HEK293 (cell line): ENCODE data around the gene ATP6V1F.

Experiments used
- CTCF ChIA-PET: fragments of 350-600 bp; formaldehyde crosslinking; extraction: SDS; loops from one replicate; lab custom pipeline; 2021; ENCODE audit warnings: antibody characterized with exemption; lab: Yijun Ruan, JAX
- POLR2A ChIA-PET: fragments of 300-600 bp; formaldehyde crosslinking; extraction: SDS; loops from one replicate; lab custom pipeline; 2020; ENCODE audit warnings: antibody characterized with exemption, inconsistent platforms; lab: Yijun Ruan, JAX
- H3K27ac ChIP-seq: fragments of 200-500 bp; sonication (Bioruptor generic); 2 replicates; pipeline ENCODE4 v1.5.1; 2014; ENCODE audit warnings: low read depth, low read length, control low read depth, inconsistent platforms; ENCODE audit errors: extremely low read depth
- H3K36me3 ChIP-seq, 2 experiments: fragments of 200-500 bp in 1 of 2; sonication (Bioruptor generic) in 1 of 2; 1 replicate in 1 of 2; 2 replicates in 1 of 2; pipeline ENCODE4 v1.5.1; 2014 to 2017; ENCODE audit warnings: inconsistent platforms in 2 of 2, low read length in 2 of 2; ENCODE audit not compliant: control insufficient read depth in 2 of 2, insufficient read depth in 1 of 2
- H3K4me1 ChIP-seq: fragments of 200-500 bp; sonication (Bioruptor generic); 2 replicates; pipeline ENCODE4 v1.5.1; 2014; ENCODE audit warnings: mild to moderate bottlenecking, low read length, inconsistent platforms; ENCODE audit not compliant: control insufficient read depth, insufficient read depth
- H3K4me3 ChIP-seq: 2 replicates; pipeline ENCODE4 v1.5.1; 2011; ENCODE audit warnings: low read depth, mild to moderate bottlenecking, control low read depth, low read length, moderate library complexity
- H3K9me3 ChIP-seq: fragments of 200-500 bp; sonication (Bioruptor generic); 2 replicates; pipeline ENCODE4 v1.5.1; 2014; ENCODE audit warnings: low read depth, low read length, inconsistent platforms; ENCODE audit not compliant: control insufficient read depth, insufficient read depth
- GLIS1 ChIP-seq: fragments of 450-650 bp; formaldehyde crosslinking; IDR thresholded peaks from 2 replicates; pipeline ENCODE4 v1.5.1; 2016; ENCODE audit warnings: missing biosample characterization, missing genetic modification characterization
- KLF7 ChIP-seq: fragments of 450-650 bp; formaldehyde crosslinking; IDR thresholded peaks from 2 replicates; pipeline ENCODE4 v1.5.1; 2016; ENCODE audit warnings: missing biosample characterization, missing genetic modification characterization, borderline replicate concordance
- SP3 ChIP-seq: fragments of 450-650 bp; formaldehyde crosslinking; IDR thresholded peaks from 2 replicates; pipeline ENCODE4 v1.5.1; 2016; ENCODE audit warnings: missing biosample characterization, missing genetic modification characterization
- ZBTB17 ChIP-seq: fragments of 450-650 bp; formaldehyde crosslinking; IDR thresholded peaks from 2 replicates; pipeline ENCODE4 v1.5.1; 2016; ENCODE audit warnings: missing biosample characterization, missing genetic modification characterization
- ZIC2 ChIP-seq: fragments of 450-650 bp; formaldehyde crosslinking; IDR thresholded peaks from 2 replicates; pipeline ENCODE4 v1.5.1; 2016; ENCODE audit warnings: missing biosample characterization, missing genetic modification characterization
- ZNF121 ChIP-seq: fragments of 450-650 bp; formaldehyde crosslinking; IDR thresholded peaks from 2 replicates; pipeline ENCODE4 v1.5.1; 2016; ENCODE audit warnings: missing biosample characterization, missing genetic modification characterization
- ZNF138 ChIP-seq: fragments of 450-650 bp; formaldehyde crosslinking; IDR thresholded peaks from 2 replicates; pipeline ENCODE4 v1.5.1; 2016; ENCODE audit warnings: missing biosample characterization, missing genetic modification characterization, borderline replicate concordance
- ZNF366 ChIP-seq: fragments of 450-650 bp; formaldehyde crosslinking; conservative IDR thresholded peaks from 2 replicates; pipeline ENCODE4 v1.5.1; 2016; ENCODE audit warnings: missing biosample characterization, missing genetic modification characterization
- ZNF394 ChIP-seq: fragments of 450-650 bp; formaldehyde crosslinking; IDR thresholded peaks from 2 replicates; pipeline ENCODE4 v1.5.1; 2016; ENCODE audit warnings: missing biosample characterization, missing genetic modification characterization, mild to moderate bottlenecking, moderate library complexity, borderline replicate concordance
- ZNF501 ChIP-seq: fragments of 450-650 bp; formaldehyde crosslinking; IDR thresholded peaks from 2 replicates; pipeline ENCODE4 v1.5.1; 2016; ENCODE audit warnings: missing biosample characterization, missing genetic modification characterization
- ZNF677 ChIP-seq: fragments of 450-650 bp; IDR thresholded peaks from 2 replicates; pipeline ENCODE4 v1.5.0; 2018; ENCODE audit warnings: missing biosample characterization, mild to moderate bottlenecking, missing genetic modification characterization, moderate library complexity
- ZNF76 ChIP-seq: fragments of 450-650 bp; formaldehyde crosslinking; IDR thresholded peaks from 2 replicates; pipeline ENCODE4; 2016; ENCODE audit warnings: low read depth, missing biosample characterization, missing genetic modification characterization, borderline replicate concordance
- ZNF768 ChIP-seq: fragments of 450-650 bp; formaldehyde crosslinking; IDR thresholded peaks from 2 replicates; pipeline ENCODE4 v1.5.1; 2018; ENCODE audit warnings: missing biosample characterization, mild to moderate bottlenecking, missing genetic modification characterization
- ZNF776 ChIP-seq: fragments of 450-650 bp; formaldehyde crosslinking; IDR thresholded peaks from 2 replicates; pipeline ENCODE4 v1.5.0; 2017; ENCODE audit warnings: missing biosample characterization, missing genetic modification characterization, borderline replicate concordance
- ZNF777 ChIP-seq: fragments of 450-650 bp; formaldehyde crosslinking; IDR thresholded peaks from 2 replicates; pipeline ENCODE4 v1.5.1; 2017; ENCODE audit warnings: missing biosample characterization, missing genetic modification characterization, borderline replicate concordance
- ZNF792 ChIP-seq: fragments of 450-650 bp; formaldehyde crosslinking; IDR thresholded peaks from 2 replicates; pipeline ENCODE4 v1.5.1; 2016; ENCODE audit warnings: missing biosample characterization, missing genetic modification characterization
- ZNF837 ChIP-seq: fragments of 450-650 bp; formaldehyde crosslinking; IDR thresholded peaks from 2 replicates; pipeline ENCODE4 v1.5.1; 2016; ENCODE audit warnings: missing biosample characterization, missing genetic modification characterization
- TF ChIP-seq, protein P1 (sequence below): fragments of 450-650 bp; formaldehyde crosslinking; IDR thresholded peaks from 2 replicates; pipeline ENCODE4 v1.5.1; 2016; ENCODE audit warnings: missing biosample characterization, missing genetic modification characterization
- TF ChIP-seq, protein P2 (sequence below): fragments of 450-650 bp; formaldehyde crosslinking; IDR thresholded peaks from 2 replicates; pipeline ENCODE4 v1.5.1; 2016; ENCODE audit warnings: missing biosample characterization, missing genetic modification characterization
- TF ChIP-seq, protein P3 (sequence below): fragments of 450-650 bp; formaldehyde crosslinking; IDR thresholded peaks from 2 replicates; pipeline ENCODE4 v1.5.1; 2016; ENCODE audit warnings: missing biosample characterization, missing genetic modification characterization
- TF ChIP-seq, protein P4 (sequence below): fragments of 450-650 bp; formaldehyde crosslinking; optimal IDR thresholded peaks from 2 replicates; pipeline ENCODE3; 2016; ENCODE audit warnings: missing biosample characterization, mild to moderate bottlenecking, missing genetic modification characterization

ATP6V1F gene

DNA sequence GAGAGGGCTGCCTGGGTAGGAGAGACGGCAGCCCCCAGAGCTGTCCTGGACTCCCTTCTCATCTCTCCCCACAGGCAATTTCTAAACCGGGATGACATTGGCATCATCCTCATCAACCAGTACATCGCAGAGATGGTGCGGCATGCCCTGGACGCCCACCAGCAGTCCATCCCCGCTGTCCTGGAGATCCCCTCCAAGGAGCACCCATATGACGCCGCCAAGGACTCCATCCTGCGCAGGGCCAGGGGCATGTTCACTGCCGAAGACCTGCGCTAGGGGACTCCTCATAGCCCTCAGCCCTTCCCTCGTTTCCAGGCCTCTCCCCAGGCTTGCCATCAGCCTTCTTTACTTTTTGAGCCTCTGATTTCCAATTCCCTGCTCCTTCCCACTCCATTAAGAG is 2.6 kb downstream of the ATP6V1F start (continued):
- TF ChIP-seq, protein P1, sequence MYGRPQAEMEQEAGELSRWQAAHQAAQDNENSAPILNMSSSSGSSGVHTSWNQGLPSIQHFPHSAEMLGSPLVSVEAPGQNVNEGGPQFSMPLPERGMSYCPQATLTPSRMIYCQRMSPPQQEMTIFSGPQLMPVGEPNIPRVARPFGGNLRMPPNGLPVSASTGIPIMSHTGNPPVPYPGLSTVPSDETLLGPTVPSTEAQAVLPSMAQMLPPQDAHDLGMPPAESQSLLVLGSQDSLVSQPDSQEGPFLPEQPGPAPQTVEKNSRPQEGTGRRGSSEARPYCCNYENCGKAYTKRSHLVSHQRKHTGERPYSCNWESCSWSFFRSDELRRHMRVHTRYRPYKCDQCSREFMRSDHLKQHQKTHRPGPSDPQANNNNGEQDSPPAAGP = no peak
- TF ChIP-seq, protein P2, sequence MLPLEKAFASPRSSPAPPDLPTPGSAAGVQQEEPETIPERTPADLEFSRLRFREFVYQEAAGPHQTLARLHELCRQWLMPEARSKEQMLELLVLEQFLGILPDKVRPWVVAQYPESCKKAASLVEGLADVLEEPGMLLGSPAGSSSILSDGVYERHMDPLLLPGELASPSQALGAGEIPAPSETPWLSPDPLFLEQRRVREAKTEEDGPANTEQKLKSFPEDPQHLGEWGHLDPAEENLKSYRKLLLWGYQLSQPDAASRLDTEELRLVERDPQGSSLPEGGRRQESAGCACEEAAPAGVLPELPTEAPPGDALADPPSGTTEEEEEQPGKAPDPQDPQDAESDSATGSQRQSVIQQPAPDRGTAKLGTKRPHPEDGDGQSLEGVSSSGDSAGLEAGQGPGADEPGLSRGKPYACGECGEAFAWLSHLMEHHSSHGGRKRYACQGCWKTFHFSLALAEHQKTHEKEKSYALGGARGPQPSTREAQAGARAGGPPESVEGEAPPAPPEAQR = no peak
- no peak for TF ChIP-seq ZNF76

DNA sequence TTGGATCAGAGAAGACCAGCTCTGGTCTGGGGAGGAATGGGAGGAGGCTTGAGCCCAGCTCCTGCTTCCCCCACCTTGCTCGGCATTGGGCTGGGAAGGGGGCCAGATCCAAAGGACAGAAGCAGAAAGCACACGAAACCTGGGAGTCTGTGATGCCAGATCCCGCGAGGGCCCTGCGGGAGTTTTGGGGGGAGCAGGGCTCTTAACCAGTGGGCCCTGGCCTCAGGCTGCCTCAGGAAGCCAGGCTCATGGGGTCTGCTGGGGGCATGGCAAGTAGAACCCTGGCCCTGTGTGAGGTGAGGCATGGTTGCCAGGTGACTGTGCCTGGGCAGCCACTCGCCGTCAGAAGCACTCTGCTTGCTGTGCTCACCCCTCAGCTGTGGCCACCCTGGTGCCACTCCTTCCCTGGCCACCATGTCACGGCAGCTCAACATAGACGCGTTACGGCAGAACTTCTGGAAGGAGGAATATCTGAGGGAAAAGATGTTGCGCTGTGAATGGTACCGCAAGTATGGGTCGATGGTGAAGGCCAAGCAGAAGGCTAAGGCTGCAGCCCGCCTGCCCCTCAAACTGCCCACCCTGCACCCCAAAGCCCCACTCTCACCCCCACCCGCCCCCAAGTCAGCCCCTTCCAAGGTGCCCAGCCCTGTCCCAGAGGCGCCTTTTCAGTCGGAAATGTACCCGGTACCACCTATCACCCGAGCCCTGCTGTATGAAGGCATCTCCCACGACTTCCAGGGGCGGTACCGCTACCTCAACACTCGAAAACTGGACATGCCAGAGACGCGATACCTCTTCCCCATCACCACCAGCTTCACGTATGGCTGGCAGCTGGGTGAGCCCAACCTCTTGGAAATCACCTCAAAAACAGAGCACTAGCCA is 3.6 kb downstream of the ATP6V1F start:
- POLR2A ChIA-PET = no interaction called here

DNA sequence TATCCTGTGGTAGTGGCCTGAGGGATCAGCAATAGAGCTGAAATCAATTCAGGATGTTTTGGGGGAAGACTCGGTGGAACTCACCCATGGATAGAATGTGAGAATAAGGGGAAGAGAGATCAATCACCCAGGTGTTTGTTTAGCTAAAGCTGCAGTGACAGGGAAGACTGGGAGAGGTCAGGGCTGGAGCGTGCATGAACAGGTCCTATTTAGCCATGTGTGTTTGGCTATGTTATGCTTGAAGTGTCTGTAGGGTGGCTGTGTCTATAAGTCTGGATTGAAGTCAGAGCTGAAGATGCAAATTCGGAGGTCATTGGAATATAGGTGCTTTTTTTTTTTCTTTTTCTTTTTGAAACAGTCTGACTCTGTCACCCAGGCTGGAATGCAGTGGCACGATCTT is 4.6 kb downstream of the ATP6V1F start:
- TF ChIP-seq ZNF138 (tag by site-specific recombination) (no peak), ZNF776 (tag by site-specific recombination) (no peak)
- no peaks in the 10 kb centered on the region for H3K9me3 ChIP-seq
- peaks cover 6 to 26% of the 10 kb centered on the region in 2 experiments; a peak in 2 of 3 replicates for H3K36me3 ChIP-seq
- ChIA-PET CTCF (interaction anchor here (0.6 to 1.8 kb wide), 7 partner anchors 12 to 392 kb away, joined by 3 to 5 read pairs (median 3); no protein-coding TSS in a partner anchor), POLR2A (interaction anchor here (0.8 to 1.1 kb wide), 2 partner anchors 16 to 390 kb away, joined by 3 read pairs; partner anchors contain the start of gene METTL2B)
- H3K27ac ChIP-seq = no peak overlapping the region
- H3K4me1 ChIP-seq = peaks cover 10% of the 10 kb centered on the region
- H3K4me3 ChIP-seq = no peak overlapping the region

More for the DNA sequence above, 3.6 kb downstream of the ATP6V1F start:
- CTCF ChIA-PET = interaction anchor here (1.2 kb wide), 1 partner anchor 13 kb away, joined by 3 read pairs; no protein-coding TSS in a partner anchor
- TF ChIP-seq ZBTB17 (tag by site-specific recombination) = no peak
- Histone ChIP-seq H3K27ac (no peak overlapping the region), H3K4me1 (peaks cover 10% of the 10 kb centered on the region), H3K36me3 (peaks cover 6 to 26% of the 10 kb centered on the region in 2 experiments; a peak in 2 of 3 replicates), H3K4me3 (no peak overlapping the region), H3K9me3 (no peaks in the 10 kb centered on the region)

DNA sequence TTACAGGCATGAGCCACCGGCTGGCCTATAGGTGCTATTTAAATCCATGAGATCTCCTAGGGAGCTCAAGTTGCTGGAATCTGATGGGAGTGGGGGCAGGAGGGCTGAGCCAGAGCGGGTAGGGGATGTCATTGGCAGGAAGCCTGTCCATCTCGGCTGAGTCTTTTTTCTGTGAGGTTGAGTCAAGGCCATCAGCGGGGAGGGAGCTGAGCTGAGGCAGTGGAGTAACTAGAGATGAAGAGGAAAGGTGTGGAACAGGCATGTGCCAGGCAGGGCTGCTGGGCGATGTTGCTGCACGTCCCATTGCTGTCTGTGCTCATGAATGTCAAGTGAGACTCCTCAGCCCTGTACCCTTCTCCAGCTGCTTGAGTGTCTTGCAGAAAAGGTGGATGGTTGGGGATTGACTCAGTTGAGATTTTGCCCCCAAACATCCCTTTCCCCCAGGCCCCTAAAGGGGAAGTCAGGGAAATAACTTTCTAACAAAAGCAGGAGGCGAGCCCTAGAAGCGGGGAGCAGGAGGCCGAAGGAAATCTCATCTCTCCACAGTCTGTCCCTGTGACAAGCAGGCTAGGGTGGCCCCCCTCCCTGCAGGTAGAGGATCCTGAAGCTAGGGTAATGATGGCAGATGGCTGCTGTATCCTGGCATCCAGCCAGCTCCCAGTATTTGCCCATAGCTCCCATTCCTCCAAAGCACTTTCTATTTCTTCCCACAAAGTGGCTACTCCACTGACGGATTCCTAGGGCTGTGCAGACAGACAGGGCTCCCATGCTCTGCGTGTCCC is 5.4 kb downstream of the ATP6V1F start:
- Histone ChIP-seq H3K27ac (no peak overlapping the region), H3K4me3 (no peak overlapping the region), H3K36me3 (peaks cover 6 to 26% of the 10 kb centered on the region in 2 experiments; a peak in 2 of 3 replicates), H3K9me3 (no peaks in the 10 kb centered on the region), H3K4me1 (peaks cover 10% of the 10 kb centered on the region)
- ChIA-PET POLR2A (interaction anchor here (0.9 to 1.1 kb wide), 2 partner anchors 186 to 391 kb away, joined by 3 read pairs; partner anchors contain the start of genes METTL2B and TNPO3), CTCF (interaction anchor here (0.5 to 1.8 kb wide), 7 partner anchors 13 to 393 kb away, joined by 3 to 6 read pairs (median 3); no protein-coding TSS in a partner anchor)
- TF ChIP-seq ZNF792 (no peak), GLIS1 (tag by site-specific recombination) (peak; percentile 53; the same call in 1 of the 2 replicates), ZNF394 (0 out of 2 replicates have a peak, but pooled peaks have one; percentile 9), ZNF777 (tag by site-specific recombination) (no peak), ZNF837 (tag by site-specific recombination) (no peak), ZNF501 (tag by site-specific recombination) (no peak), ZNF768 (tag by site-specific recombination) (no peak), SP3 (tag by site-specific recombination) (peak; percentile 32; the same call in 1 of the 2 replicates), ZNF121 (tag by site-specific recombination) (no peak), ZNF366 (tag by site-specific recombination) (peak; percentile 31), ZIC2 (tag by site-specific recombination) (peak; percentile 19), KLF7 (tag by site-specific recombination) (no peak), ZNF677 (tag by site-specific recombination) (no peak)
- TF ChIP-seq, protein P3, sequence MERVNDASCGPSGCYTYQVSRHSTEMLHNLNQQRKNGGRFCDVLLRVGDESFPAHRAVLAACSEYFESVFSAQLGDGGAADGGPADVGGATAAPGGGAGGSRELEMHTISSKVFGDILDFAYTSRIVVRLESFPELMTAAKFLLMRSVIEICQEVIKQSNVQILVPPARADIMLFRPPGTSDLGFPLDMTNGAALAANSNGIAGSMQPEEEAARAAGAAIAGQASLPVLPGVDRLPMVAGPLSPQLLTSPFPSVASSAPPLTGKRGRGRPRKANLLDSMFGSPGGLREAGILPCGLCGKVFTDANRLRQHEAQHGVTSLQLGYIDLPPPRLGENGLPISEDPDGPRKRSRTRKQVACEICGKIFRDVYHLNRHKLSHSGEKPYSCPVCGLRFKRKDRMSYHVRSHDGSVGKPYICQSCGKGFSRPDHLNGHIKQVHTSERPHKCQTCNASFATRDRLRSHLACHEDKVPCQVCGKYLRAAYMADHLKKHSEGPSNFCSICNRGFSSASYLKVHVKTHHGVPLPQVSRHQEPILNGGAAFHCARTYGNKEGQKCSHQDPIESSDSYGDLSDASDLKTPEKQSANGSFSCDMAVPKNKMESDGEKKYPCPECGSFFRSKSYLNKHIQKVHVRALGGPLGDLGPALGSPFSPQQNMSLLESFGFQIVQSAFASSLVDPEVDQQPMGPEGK (tag by site-specific recombination) = peak; percentile 59
- TF ChIP-seq, protein P4, sequence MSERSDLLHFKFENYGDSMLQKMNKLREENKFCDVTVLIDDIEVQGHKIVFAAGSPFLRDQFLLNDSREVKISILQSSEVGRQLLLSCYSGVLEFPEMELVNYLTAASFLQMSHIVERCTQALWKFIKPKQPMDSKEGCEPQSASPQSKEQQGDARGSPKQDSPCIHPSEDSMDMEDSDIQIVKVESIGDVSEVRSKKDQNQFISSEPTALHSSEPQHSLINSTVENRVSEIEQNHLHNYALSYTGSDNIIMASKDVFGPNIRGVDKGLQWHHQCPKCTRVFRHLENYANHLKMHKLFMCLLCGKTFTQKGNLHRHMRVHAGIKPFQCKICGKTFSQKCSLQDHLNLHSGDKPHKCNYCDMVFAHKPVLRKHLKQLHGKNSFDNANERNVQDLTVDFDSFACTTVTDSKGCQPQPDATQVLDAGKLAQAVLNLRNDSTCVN (tag by site-specific recombination) = no peak
